Liver (tissue), 9 donors: ENCODE measurements around the gene GINS2. TPM values are rescaled to one million over a fixed set of nuclear protein-coding genes. Genes with fewer than 3 reads are reported as not detected.

ENCODE experiments used
- DNase-seq: peaks from one replicate; pipeline ENCODE4 v3.0.0-alpha.2; 2017; ENCODE audit warnings: low spot score
- H3K27ac ChIP-seq, 2 donors: one replicate each; pipeline ENCODE4 v1.7.0; 2013; ENCODE audit warnings: inconsistent platforms in 2 of 2, low read length in 2 of 2, control low read depth in 1 of 2, low read depth in 1 of 2, mild to moderate bottlenecking in 1 of 2
- H3K27me3 ChIP-seq, 4 donors: one replicate each; pipeline versions ENCODE4 v1.6.1 to v1.7.0; 2013; ENCODE audit warnings: low read length in 3 of 4, inconsistent platforms in 1 of 4, mild to moderate bottlenecking in 1 of 4, moderate library complexity in 1 of 4; ENCODE audit not compliant: control insufficient read depth in 4 of 4, insufficient read depth in 4 of 4
- H3K36me3 ChIP-seq, 4 donors: one replicate each; pipeline versions ENCODE4 v1.6.1 to v1.7.0; 2013; ENCODE audit warnings: low read length in 3 of 4, mild to moderate bottlenecking in 3 of 4, low read depth in 1 of 4, moderate library complexity in 1 of 4; ENCODE audit not compliant: control insufficient read depth in 4 of 4, insufficient read depth in 3 of 4
- H3K4me1 ChIP-seq, 4 donors: one replicate each; pipeline versions ENCODE4 v1.6.1 to v1.7.0; 2013; ENCODE audit warnings: low read length in 3 of 4, mild to moderate bottlenecking in 3 of 4, moderate library complexity in 1 of 4; ENCODE audit not compliant: control insufficient read depth in 4 of 4, insufficient read depth in 4 of 4
- H3K4me3 ChIP-seq, 3 donors: one replicate each; pipeline versions ENCODE4 v1.6.1 to v1.7.0; 2013; ENCODE audit warnings: low read length in 3 of 3, control low read depth in 1 of 3, low read depth in 1 of 3, mild to moderate bottlenecking in 1 of 3
- H3K9ac ChIP-seq, 2 donors: one replicate each; pipeline ENCODE4 v1.7.0; 2013; ENCODE audit warnings: low read length in 2 of 2, mild to moderate bottlenecking in 2 of 2, moderate library complexity in 2 of 2, control low read depth in 1 of 2, low read depth in 1 of 2
- H3K9me3 ChIP-seq, 4 donors: one replicate each; pipeline versions ENCODE4 v1.6.1 to v1.7.0; 2013; ENCODE audit warnings: low read length in 3 of 4; ENCODE audit not compliant: control insufficient read depth in 4 of 4
- EGR1 ChIP-seq, 2 donors: IDR thresholded peaks; 2 replicates each; pipeline ENCODE4 v1.6.1; 2016 to 2018; ENCODE audit warnings: antibody characterized with exemption in 2 of 2, low read depth in 2 of 2
- FOXA1 ChIP-seq: IDR thresholded peaks from 2 replicates; pipeline ENCODE4 v1.6.1; 2016; ENCODE audit warnings: antibody characterized with exemption
- FOXA2 ChIP-seq: IDR thresholded peaks from 2 replicates; pipeline ENCODE4 v1.6.1; 2016; ENCODE audit warnings: antibody characterized with exemption
- GABPA ChIP-seq, 2 donors: IDR thresholded peaks in 1 of 2; conservative IDR thresholded peaks in 1 of 2; 2 replicates each; pipeline ENCODE4 v1.6.1; 2016; ENCODE audit warnings: antibody characterized with exemption in 2 of 2, mild to moderate bottlenecking in 1 of 2, moderate library complexity in 1 of 2
- HNF4A ChIP-seq, 2 donors: conservative IDR thresholded peaks; 2 replicates each; pipeline ENCODE4 v1.6.1; 2016; ENCODE audit warnings: antibody characterized with exemption in 2 of 2, mild to moderate bottlenecking in 2 of 2
- HNF4G ChIP-seq: IDR thresholded peaks from 2 replicates; pipeline ENCODE4 v1.6.1; 2016; ENCODE audit warnings: antibody characterized with exemption
- JUND ChIP-seq, 2 donors: IDR thresholded peaks; 2 replicates each; pipeline ENCODE4 v1.6.1; 2016; ENCODE audit warnings: antibody characterized with exemption in 2 of 2
- NR2F2 ChIP-seq: IDR thresholded peaks from 2 replicates; pipeline ENCODE4 v1.6.1; 2016; ENCODE audit warnings: antibody characterized with exemption
- RAD21 ChIP-seq, 2 donors: IDR thresholded peaks; 2 replicates each; pipeline ENCODE4 v1.6.1; 2016; ENCODE audit warnings: antibody characterized with exemption in 2 of 2, mild to moderate bottlenecking in 2 of 2
- RXRA ChIP-seq, 2 donors: IDR thresholded peaks; 2 replicates each; pipeline ENCODE4 v1.6.1; 2017 to 2018; ENCODE audit warnings: antibody characterized with exemption in 2 of 2, mild to moderate bottlenecking in 1 of 2
- SP1 ChIP-seq: IDR thresholded peaks from 2 replicates; pipeline ENCODE4 v1.6.1; 2018; ENCODE audit warnings: antibody characterized with exemption, mild to moderate bottlenecking
- TAF1 ChIP-seq: conservative IDR thresholded peaks from 2 replicates; pipeline ENCODE4 v1.6.1; 2016; ENCODE audit warnings: antibody characterized with exemption, mild to moderate bottlenecking
- YY1 ChIP-seq: IDR thresholded peaks from 2 replicates; pipeline ENCODE4 v1.6.1; 2016; ENCODE audit warnings: antibody characterized with exemption, mild to moderate bottlenecking
- whole genome bisulfite sequencing: extraction: QIAGEN DNeasy Blood & Tissue Kit; methylation state at CpG from one replicate; pipeline ENCODE4 v1.1.7; 2013; 5-methylcytosine and 5-hydroxymethylcytosine counted together
- polyA plus RNA-seq, 2 donors: library from polyadenylated mRNA; stranded (reverse) in 1 of 2; unstranded in 1 of 2; fragments of 200-250 nt in 1 of 2; fragments of >200 nt in 1 of 2; fragmentation: Nextera tagmentation in 1 of 2; extraction: Ambion mirVana in 1 of 2; gene quantifications; one replicate each; pipeline versions ENCODE4 v1.2.1 to v1.2.3, GENCODE V29; 2013 to 2015
- total RNA-seq, 2 donors: library from RNA; depleted of rRNA; stranded (reverse); fragments of >200 nt; gene quantifications; one replicate each; pipeline ENCODE4 v1.2.3, GENCODE V29; 2014
- TF ChIP-seq, protein P1 (sequence below): fragments of 150-350 bp; IDR thresholded peaks from 2 replicates; pipeline ENCODE4 v1.5.1; 2017; ENCODE audit warnings: improper control_type of control experiment, low read depth, low read length; ENCODE audit not compliant: missing input control
- TF ChIP-seq, protein P2 (sequence below): IDR thresholded peaks from 2 replicates; pipeline ENCODE4 v1.6.1; 2016; ENCODE audit warnings: antibody characterized with exemption, mild to moderate bottlenecking
- TF ChIP-seq, protein P3 (sequence below): IDR thresholded peaks from 2 replicates; pipeline ENCODE4 v1.6.1; 2016; ENCODE audit warnings: antibody characterized with exemption
- TF ChIP-seq, protein P4 (sequence below): IDR thresholded peaks from 2 replicates; pipeline ENCODE4 v1.6.1; 2016; ENCODE audit warnings: antibody characterized with exemption
- TF ChIP-seq, protein P5 (sequence below): IDR thresholded peaks from 2 replicates; pipeline ENCODE4 v1.6.1; 2016; ENCODE audit warnings: antibody characterized with exemption
- donor health status: healthy.
- donor health status: healthy.
- donor health status: healthy.
- donor health status: healthy.
- donor health status: healthy.

Gene GINS2
- total and polyA plus RNA-seq, 4 donors, result 0.17 to 9.3 (median 0.86) TPM

DNA sequence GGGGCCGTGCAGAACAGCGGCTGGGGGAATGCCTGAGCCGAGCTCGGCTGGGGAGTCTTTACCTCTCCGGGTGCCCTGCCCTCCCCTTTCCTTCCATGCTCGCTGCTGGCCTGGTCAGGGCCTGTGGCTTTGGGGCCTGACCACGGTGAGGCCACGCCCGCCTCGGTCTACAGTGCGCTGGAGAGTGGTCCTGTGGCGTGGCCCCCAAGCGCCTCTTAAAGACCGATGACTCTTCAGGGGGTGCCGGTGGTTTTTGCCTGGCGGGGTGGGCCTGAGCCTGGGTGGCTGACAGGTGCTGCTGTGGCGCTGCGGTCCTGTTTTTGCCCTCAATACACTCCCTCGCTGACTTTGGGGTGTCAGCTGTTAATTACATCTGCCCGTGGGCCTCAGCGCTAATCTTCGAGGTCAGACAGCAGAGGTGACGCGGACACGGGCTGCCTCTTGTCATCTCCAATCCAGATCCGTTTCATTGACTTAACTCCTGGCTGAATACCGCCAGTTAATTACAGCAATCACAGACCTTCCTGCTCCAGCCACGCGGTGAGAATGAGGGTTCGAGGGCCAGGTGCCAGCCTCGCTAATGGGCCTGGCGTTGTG is 45.9 kb downstream of the GINS2 start (continued):
- TF ChIP-seq, protein P1, sequence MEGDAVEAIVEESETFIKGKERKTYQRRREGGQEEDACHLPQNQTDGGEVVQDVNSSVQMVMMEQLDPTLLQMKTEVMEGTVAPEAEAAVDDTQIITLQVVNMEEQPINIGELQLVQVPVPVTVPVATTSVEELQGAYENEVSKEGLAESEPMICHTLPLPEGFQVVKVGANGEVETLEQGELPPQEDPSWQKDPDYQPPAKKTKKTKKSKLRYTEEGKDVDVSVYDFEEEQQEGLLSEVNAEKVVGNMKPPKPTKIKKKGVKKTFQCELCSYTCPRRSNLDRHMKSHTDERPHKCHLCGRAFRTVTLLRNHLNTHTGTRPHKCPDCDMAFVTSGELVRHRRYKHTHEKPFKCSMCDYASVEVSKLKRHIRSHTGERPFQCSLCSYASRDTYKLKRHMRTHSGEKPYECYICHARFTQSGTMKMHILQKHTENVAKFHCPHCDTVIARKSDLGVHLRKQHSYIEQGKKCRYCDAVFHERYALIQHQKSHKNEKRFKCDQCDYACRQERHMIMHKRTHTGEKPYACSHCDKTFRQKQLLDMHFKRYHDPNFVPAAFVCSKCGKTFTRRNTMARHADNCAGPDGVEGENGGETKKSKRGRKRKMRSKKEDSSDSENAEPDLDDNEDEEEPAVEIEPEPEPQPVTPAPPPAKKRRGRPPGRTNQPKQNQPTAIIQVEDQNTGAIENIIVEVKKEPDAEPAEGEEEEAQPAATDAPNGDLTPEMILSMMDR, result no peak

DNA sequence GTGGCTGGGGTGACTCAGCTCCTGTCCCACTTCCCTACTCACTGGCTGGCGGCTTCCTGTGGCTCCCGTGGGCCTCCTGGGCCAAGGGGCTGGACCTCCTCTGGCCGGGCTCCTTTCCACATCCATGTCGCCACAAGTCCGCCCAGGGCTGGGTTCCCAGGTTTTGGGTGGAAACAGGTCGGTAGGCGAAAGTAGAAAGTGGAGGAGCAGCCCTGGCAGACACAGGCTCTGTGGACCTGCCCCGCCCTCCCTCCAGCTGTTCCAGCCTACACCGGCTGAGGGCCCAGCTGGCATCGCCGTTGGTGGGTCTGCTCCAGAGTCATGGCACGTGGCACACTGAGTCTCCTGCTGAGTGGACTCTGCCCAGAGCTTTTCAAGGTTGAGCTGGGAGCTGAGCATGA is 47.0 kb downstream of the GINS2 start:
- Histone ChIP-seq H3K9ac (no peak overlapping the region), H3K27me3 (no peaks in the 10 kb centered on the region), H3K4me1 (peaks cover 18 to 66% (median 47%) of the 10 kb centered on the region in 4 donors), H3K27ac (peak overlapping the region in 1 of 2 donors; percentile 35), H3K9me3 (no peaks in the 10 kb centered on the region), H3K36me3 (peaks cover 0 to 3% (median 1%) of the 10 kb centered on the region in 4 donors), H3K4me3 (no peak overlapping the region)
- no peak for DNase-seq
- 34% methylated on average over 12 of the region's 12 CpGs for WGBS
- TF ChIP-seq RXRA (IDR thresholded peaks at IDR 0.05) (peak; percentile 80 to 89), FOXA2 (peak; percentile 21), HNF4A (conservative IDR thresholded peaks at IDR 0.05) (peak; percentile 91 to 94), RAD21 (IDR thresholded peaks at IDR 0.05) (peak in 1 of 2 donors; percentile 56), FOXA1 (peak; percentile 34), TAF1 (no peak), JUND (IDR thresholded peaks at IDR 0.05) (peak; percentile 45 to 68), YY1 (peak; percentile 17), SP1 (peak; percentile 90), EGR1 (IDR thresholded peaks at IDR 0.05; ENCODE audit: low read depth in 2 of 2) (peak in 1 of 2 donors; percentile 40), HNF4G (peak; percentile 87)
- TF ChIP-seq, protein P2, sequence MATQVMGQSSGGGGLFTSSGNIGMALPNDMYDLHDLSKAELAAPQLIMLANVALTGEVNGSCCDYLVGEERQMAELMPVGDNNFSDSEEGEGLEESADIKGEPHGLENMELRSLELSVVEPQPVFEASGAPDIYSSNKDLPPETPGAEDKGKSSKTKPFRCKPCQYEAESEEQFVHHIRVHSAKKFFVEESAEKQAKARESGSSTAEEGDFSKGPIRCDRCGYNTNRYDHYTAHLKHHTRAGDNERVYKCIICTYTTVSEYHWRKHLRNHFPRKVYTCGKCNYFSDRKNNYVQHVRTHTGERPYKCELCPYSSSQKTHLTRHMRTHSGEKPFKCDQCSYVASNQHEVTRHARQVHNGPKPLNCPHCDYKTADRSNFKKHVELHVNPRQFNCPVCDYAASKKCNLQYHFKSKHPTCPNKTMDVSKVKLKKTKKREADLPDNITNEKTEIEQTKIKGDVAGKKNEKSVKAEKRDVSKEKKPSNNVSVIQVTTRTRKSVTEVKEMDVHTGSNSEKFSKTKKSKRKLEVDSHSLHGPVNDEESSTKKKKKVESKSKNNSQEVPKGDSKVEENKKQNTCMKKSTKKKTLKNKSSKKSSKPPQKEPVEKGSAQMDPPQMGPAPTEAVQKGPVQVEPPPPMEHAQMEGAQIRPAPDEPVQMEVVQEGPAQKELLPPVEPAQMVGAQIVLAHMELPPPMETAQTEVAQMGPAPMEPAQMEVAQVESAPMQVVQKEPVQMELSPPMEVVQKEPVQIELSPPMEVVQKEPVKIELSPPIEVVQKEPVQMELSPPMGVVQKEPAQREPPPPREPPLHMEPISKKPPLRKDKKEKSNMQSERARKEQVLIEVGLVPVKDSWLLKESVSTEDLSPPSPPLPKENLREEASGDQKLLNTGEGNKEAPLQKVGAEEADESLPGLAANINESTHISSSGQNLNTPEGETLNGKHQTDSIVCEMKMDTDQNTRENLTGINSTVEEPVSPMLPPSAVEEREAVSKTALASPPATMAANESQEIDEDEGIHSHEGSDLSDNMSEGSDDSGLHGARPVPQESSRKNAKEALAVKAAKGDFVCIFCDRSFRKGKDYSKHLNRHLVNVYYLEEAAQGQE, result peak; percentile 38
- TF ChIP-seq, protein P3, sequence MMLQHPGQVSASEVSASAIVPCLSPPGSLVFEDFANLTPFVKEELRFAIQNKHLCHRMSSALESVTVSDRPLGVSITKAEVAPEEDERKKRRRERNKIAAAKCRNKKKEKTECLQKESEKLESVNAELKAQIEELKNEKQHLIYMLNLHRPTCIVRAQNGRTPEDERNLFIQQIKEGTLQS, result no peak
- TF ChIP-seq, protein P4, sequence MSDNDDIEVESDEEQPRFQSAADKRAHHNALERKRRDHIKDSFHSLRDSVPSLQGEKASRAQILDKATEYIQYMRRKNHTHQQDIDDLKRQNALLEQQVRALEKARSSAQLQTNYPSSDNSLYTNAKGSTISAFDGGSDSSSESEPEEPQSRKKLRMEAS, result no peak

DNA sequence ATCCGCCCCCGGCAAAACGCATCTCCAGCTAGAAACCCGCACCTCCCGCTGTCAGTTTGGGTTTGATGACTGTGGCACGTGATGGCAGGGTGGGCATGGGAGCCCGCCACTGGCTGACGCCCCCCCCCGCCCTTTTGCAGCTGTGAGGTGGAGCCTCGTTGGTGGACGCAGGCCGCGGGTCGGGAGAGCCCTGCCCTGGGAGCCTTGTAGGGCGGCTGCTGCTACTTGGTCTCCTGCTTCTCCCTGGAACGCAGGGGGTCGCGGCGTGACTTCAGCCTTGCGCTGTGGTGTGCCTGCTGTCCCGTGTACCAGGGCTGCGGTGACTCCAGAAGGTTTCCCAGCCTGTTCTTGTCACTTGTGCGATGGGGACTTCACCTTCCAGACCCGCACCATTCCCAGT is 47.4 kb downstream of the GINS2 start:
- Histone ChIP-seq H3K36me3 (peaks cover 0 to 3% (median 1%) of the 10 kb centered on the region in 4 donors), H3K9me3 (no peaks in the 10 kb centered on the region), H3K9ac (no peak overlapping the region), H3K4me1 (peaks cover 18 to 70% (median 50%) of the 10 kb centered on the region in 4 donors), H3K27ac (peak overlapping the region in 1 of 2 donors; percentile 35), H3K27me3 (no peaks in the 10 kb centered on the region), H3K4me3 (no peak overlapping the region)
- WGBS, result 91% methylated on average over 24 of the region's 24 CpGs
- no peak for DNase-seq
- TF ChIP-seq GABPA (IDR thresholded peaks at IDR 0.05 in 1 of 2, conservative IDR thresholded peaks at IDR 0.05 in 1 of 2), result no peak
- TF ChIP-seq, protein P5, sequence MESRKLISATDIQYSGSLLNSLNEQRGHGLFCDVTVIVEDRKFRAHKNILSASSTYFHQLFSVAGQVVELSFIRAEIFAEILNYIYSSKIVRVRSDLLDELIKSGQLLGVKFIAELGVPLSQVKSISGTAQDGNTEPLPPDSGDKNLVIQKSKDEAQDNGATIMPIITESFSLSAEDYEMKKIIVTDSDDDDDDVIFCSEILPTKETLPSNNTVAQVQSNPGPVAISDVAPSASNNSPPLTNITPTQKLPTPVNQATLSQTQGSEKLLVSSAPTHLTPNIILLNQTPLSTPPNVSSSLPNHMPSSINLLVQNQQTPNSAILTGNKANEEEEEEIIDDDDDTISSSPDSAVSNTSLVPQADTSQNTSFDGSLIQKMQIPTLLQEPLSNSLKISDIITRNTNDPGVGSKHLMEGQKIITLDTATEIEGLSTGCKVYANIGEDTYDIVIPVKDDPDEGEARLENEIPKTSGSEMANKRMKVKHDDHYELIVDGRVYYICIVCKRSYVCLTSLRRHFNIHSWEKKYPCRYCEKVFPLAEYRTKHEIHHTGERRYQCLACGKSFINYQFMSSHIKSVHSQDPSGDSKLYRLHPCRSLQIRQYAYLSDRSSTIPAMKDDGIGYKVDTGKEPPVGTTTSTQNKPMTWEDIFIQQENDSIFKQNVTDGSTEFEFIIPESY, result no peak
- no peak for TF ChIP-seq YY1
- TF ChIP-seq SP1, result no peak
- no peak for TF ChIP-seq EGR1 (IDR thresholded peaks at IDR 0.05; ENCODE audit: low read depth in 2 of 2)
- no peak for TF ChIP-seq RAD21 (IDR thresholded peaks at IDR 0.05)
- no peak for TF ChIP-seq NR2F2
- TF ChIP-seq FOXA2, result no peak
- no peak for TF ChIP-seq TAF1
- no peak for TF ChIP-seq HNF4G
- TF ChIP-seq, protein P1, result no peak
- no peak for TF ChIP-seq JUND (IDR thresholded peaks at IDR 0.05)
